Testis (tissue), 3 donors: ENCODE measurements around the gene LACC1. TPM values are rescaled to one million over a fixed set of nuclear protein-coding genes. Genes with fewer than 3 reads are reported as not detected.

ENCODE experiments used
- DNase-seq: peaks from one replicate; pipeline ENCODE4 v3.0.0-alpha.2; 2019
- H3K27ac ChIP-seq, 2 donors: fragments of 200-600 bp; sonication (generic); one replicate each; pipeline ENCODE4 v1.5.1; 2019
- H3K27me3 ChIP-seq: fragments of 200-600 bp; sonication (generic); one replicate; pipeline ENCODE4 v1.5.1; 2019
- H3K36me3 ChIP-seq: fragments of 200-600 bp; sonication (generic); one replicate; pipeline ENCODE4 v1.5.1; 2017; ENCODE audit warnings: low read depth; ENCODE audit errors: missing control alignments
- H3K4me1 ChIP-seq: fragments of 200-600 bp; sonication (generic); one replicate; pipeline ENCODE4 v1.5.1; 2019
- H3K4me3 ChIP-seq, 2 donors: fragments of 200-600 bp; sonication (generic); one replicate each; pipeline ENCODE4 v1.5.1; 2017 to 2019
- H3K9me3 ChIP-seq: fragments of 200-600 bp; sonication (generic); one replicate; pipeline ENCODE4 v1.5.1; 2017
- CTCF ChIP-seq, 3 experiments: fragments of 450-650 bp in 2 of 3; fragments of 200-600 bp in 1 of 3; sonication (generic) in 1 of 3; IDR thresholded peaks; one replicate each; pipeline ENCODE4 v1.5.1; 2016 to 2019; ENCODE audit warnings: antibody characterized with exemption in 3 of 3, mild to moderate bottlenecking in 2 of 3, moderate library complexity in 1 of 3
- POLR2A ChIP-seq: fragments of 450-650 bp; IDR thresholded peaks from one replicate; pipeline ENCODE4 v1.6.1; 2017; ENCODE audit warnings: antibody characterized with exemption, mild to moderate bottlenecking, moderate library complexity
- WGBS, 2 donors: methylation state at CpG; one replicate each; pipeline ENCODE4 v1.1.5; 2018; 5-methylcytosine and 5-hydroxymethylcytosine counted together
- intact Hi-C: fragments of 100-400 bp; cut with DNase I; formaldehyde crosslinking; loops from one replicate; pipeline ENCODE4 v1.15.1; 2023; ENCODE audit warnings: low total_unique reads
- polyA plus RNA-seq: library from polyadenylated mRNA; stranded (reverse); fragments of 350-450 nt; fragmentation: Illumina TruSeq; extraction: RNeasy Lipid Tissue Mini Kit (QIAGEN cat#74804); gene quantifications from one replicate; pipeline ENCODE4 v1.2.3, GENCODE V29; 2014; ENCODE audit warnings: low read depth, low replicate concordance; ENCODE audit not compliant: insufficient read depth
- total RNA-seq, 2 donors: library from RNA; depleted of rRNA; stranded (reverse); fragments of >200 nt; gene quantifications; one replicate each; pipeline ENCODE4 v1.2.3, GENCODE V29; 2016

Gene LACC1
- total and polyA plus RNA-seq, 3 donors from 2014 or later: 6.1 to 34.4 (median 29.1) TPM

GRCh38 chr13:43883631-43884030 is 3.9 kb downstream of the LACC1 start:
- Histone ChIP-seq H3K4me1 (peaks cover 2% of the 10 kb centered on the region), H3K4me3 (no peak overlapping the region), H3K27me3 (no peaks in the 10 kb centered on the region), H3K9me3 (no peaks in the 10 kb centered on the region), H3K27ac (no peak overlapping the region), H3K36me3 (no peaks in the 10 kb centered on the region)
- intact Hi-C loops: no loop called here
- no peak for DNase-seq
- 86 to 98% methylated on average over 3 of the region's 3 CpGs for WGBS, 2 donors
- no peak for TF ChIP-seq POLR2A
- TF ChIP-seq CTCF (IDR thresholded peaks at IDR 0.05): no peak

- Histone ChIP-seq H3K27me3 (no peaks in the 10 kb centered on the region), H3K4me1 (no peaks in the 10 kb centered on the region), H3K27ac (no peak overlapping the region), H3K9me3 (no peaks in the 10 kb centered on the region), H3K4me3 (no peak overlapping the region), H3K36me3 (no peaks in the 10 kb centered on the region)
- DNase-seq: no peak
- intact Hi-C loops: no loop called here
- 77 to 94% methylated on average over 1 of the region's 1 CpG for WGBS, 2 donors
- TF ChIP-seq CTCF (IDR thresholded peaks at IDR 0.05) (no peak), POLR2A (no peak)
Observed at GRCh38 chr13:43884222-43884621, 4.5 kb downstream of the LACC1 start.

GRCh38 chr13:43894438-43894837 is 14.7 kb downstream of the LACC1 start:
- intact Hi-C loops: no loop called here
- Histone ChIP-seq H3K4me3 (no peak overlapping the region), H3K36me3 (no peaks in the 10 kb centered on the region), H3K9me3 (no peaks in the 10 kb centered on the region), H3K27ac (no peak overlapping the region), H3K4me1 (no peaks in the 10 kb centered on the region), H3K27me3 (no peaks in the 10 kb centered on the region)
- TF ChIP-seq POLR2A (no peak), CTCF (IDR thresholded peaks at IDR 0.05) (peak in 2 of 3 experiments; percentile 3 to 44)
- no peak for DNase-seq

GRCh38 chr13:43895940-43896339 is 16.2 kb downstream of the LACC1 start:
- H3K36me3 ChIP-seq: no peaks in the 10 kb centered on the region
- no peak for DNase-seq
- intact Hi-C loops: no loop called here
- no peak overlapping the region for H3K27ac ChIP-seq
- WGBS, 2 donors: 48 to 56% methylated on average over 2 of the region's 2 CpGs
- TF ChIP-seq CTCF (IDR thresholded peaks at IDR 0.05): no peak
- no peak for TF ChIP-seq POLR2A
- no peaks in the 10 kb centered on the region for H3K9me3 ChIP-seq
- no peaks in the 10 kb centered on the region for H3K27me3 ChIP-seq
- H3K4me1 ChIP-seq: no peaks in the 10 kb centered on the region
- no peak overlapping the region for H3K4me3 ChIP-seq

DNA sequence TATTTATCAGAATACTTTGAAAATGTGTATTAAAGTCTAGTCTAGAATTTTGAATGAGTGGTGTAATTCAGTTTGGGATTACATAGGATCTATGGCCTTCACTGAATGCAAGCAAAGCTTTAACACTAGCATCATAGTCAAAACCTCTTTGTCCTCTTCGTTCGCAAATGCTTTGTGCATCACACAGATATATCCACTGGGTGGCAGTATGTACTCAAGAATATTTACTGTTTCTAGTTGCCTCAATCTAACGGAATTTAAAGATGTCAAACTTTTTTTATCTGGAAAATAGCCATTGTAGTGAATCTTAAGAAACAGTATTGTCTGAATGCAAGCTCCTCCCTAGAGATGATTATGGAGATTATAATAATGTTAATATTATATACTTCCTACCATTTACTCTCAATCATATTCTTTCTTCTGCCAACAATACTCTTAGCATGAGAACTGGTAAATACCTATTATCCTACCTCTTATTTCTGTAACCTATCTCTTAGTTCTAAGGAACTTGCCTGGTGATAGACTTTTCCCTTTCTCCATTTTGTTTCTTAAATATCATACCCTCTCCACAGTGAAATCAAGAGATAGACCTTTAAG is 25.8 kb downstream of the LACC1 start:
- TF ChIP-seq CTCF (IDR thresholded peaks at IDR 0.05) (peak; percentile 78 to 91 (median 80)), POLR2A (no peak)
- intact Hi-C loops: loop anchor here (10.0 kb wide), 1 partner anchor 139 kb away; no protein-coding TSS in a partner anchor
- Histone ChIP-seq H3K4me3 (no peak overlapping the region), H3K9me3 (no peaks in the 10 kb centered on the region), H3K36me3 (no peaks in the 10 kb centered on the region), H3K27me3 (no peaks in the 10 kb centered on the region), H3K27ac (peak overlapping the region; percentile 2 to 54), H3K4me1 (peaks cover 13% of the 10 kb centered on the region)
- peak; percentile 67 for DNase-seq
- WGBS, 2 donors: 3 to 5% methylated on average over 3 of the region's 3 CpGs
